B cell (primary cell): ENCODE measurements around the gene CHTF8. TPM values are rescaled to one million over a fixed set of nuclear protein-coding genes. Genes with fewer than 3 reads are reported as not detected.

Experiments
- ATAC-seq: fragments of 200-7000 bp; cut with Tn5 transposase; one replicate; pipeline ENCODE4 v1.10.0; 2021; ENCODE audit warnings: low read depth, mild to moderate bottlenecking, moderate number of reproducible peaks, moderate library complexity
- CTCF ChIA-PET: fragments of 350-600 bp; sonication (Branson Sonifier 250); formaldehyde crosslinking; loops from one replicate; lab custom pipeline; 2021; ENCODE audit warnings: antibody characterized with exemption, inconsistent platforms; lab: Charles Lee
- POLR2A ChIA-PET: fragments of 350-600 bp; sonication (Branson Sonifier 250); formaldehyde crosslinking; loops from one replicate; lab custom pipeline; 2021; ENCODE audit warnings: antibody characterized with exemption; lab: Charles Lee
- DNase-seq: peaks from one replicate; pipeline ENCODE4 v3.0.0; 2013
- H2AFZ ChIP-seq: 2 replicates; pipeline ENCODE4 v1.6.1; 2012; ENCODE audit warnings: mild to moderate bottlenecking, low read depth, low read length; ENCODE audit not compliant: insufficient read depth, poor library complexity, severe bottlenecking
- H3K27ac ChIP-seq, 2 donors: 1 replicate in 1 of 2; 2 replicates in 1 of 2; pipeline ENCODE4 v1.5.1; 2012 to 2013; ENCODE audit warnings: low read length in 2 of 2, mild to moderate bottlenecking in 2 of 2, moderate library complexity in 1 of 2
- H3K27me3 ChIP-seq, 4 experiments: fragments of 200-600 bp in 1 of 4; sonication (generic) in 1 of 4; replicated peaks in 1 of 4; 1 replicate in 2 of 4; 2 replicates in 2 of 4; pipeline versions ENCODE4 v1.6.1 to v1.7.0; 2013 to 2016; ENCODE audit warnings: low read length in 3 of 4, mild to moderate bottlenecking in 2 of 4, mixed read lengths in 1 of 4, moderate library complexity in 1 of 4; ENCODE audit not compliant: insufficient read depth in 4 of 4, control insufficient read depth in 3 of 4; ENCODE audit errors: control extremely low read depth in 1 of 4
- H3K36me3 ChIP-seq, 2 experiments: replicated peaks in 1 of 2; 1 replicate in 1 of 2; 2 replicates in 1 of 2; pipeline versions ENCODE4 v1.6.1 to v1.7.1; 2013; ENCODE audit warnings: low read length in 1 of 2; ENCODE audit not compliant: insufficient read depth in 2 of 2, control insufficient read depth in 1 of 2; ENCODE audit errors: control extremely low read depth in 1 of 2, extremely low read depth in 1 of 2
- H3K4me1 ChIP-seq, 2 donors: fragments of 200-600 bp in 1 of 2; sonication (generic) in 1 of 2; 1 replicate in 1 of 2; 2 replicates in 1 of 2; pipeline versions ENCODE4 v1.5.1 to v1.6.1; 2013 to 2017; ENCODE audit warnings: low read length in 2 of 2; ENCODE audit not compliant: control insufficient read depth in 2 of 2, insufficient read depth in 2 of 2
- H3K4me2 ChIP-seq: replicated peaks from 2 replicates; pipeline ENCODE3; 2012; ENCODE audit warnings: mild to moderate bottlenecking, low read depth, low read length; ENCODE audit not compliant: poor library complexity, severe bottlenecking
- H3K4me3 ChIP-seq, 5 experiments: fragments of 200-600 bp in 1 of 5; sonication (generic) in 1 of 5; 1 replicate in 3 of 5; 2 replicates in 2 of 5; pipeline versions ENCODE4 v1.5.1 to v1.7.0; 2011 to 2016; ENCODE audit warnings: low read length in 4 of 5, mild to moderate bottlenecking in 4 of 5, low read depth in 2 of 5, control low read depth in 1 of 5, moderate library complexity in 1 of 5; ENCODE audit not compliant: insufficient read depth in 1 of 5; ENCODE audit errors: control extremely low read depth in 1 of 5, extremely low read depth in 1 of 5
- H3K79me2 ChIP-seq: fragments of 200-600 bp; sonication (generic); one replicate; pipeline ENCODE4 v1.6.0; 2016; ENCODE audit warnings: low read length; ENCODE audit not compliant: control insufficient read depth, insufficient read depth
- H3K9ac ChIP-seq: fragments of 200-600 bp; sonication (generic); 2 replicates; pipeline ENCODE4 v1.6.1; 2017; ENCODE audit warnings: mild to moderate bottlenecking, low read length, moderate library complexity
- H3K9me3 ChIP-seq, 3 donors: one replicate each; pipeline versions ENCODE4 v1.6.1 to v1.7.1; 2013; ENCODE audit warnings: low read length in 2 of 3; ENCODE audit not compliant: control insufficient read depth in 2 of 3, insufficient read depth in 1 of 3; ENCODE audit errors: control extremely low read depth in 1 of 3
- H4K20me1 ChIP-seq: 2 replicates; pipeline ENCODE4 v1.6.0; 2012; ENCODE audit warnings: mild to moderate bottlenecking, low read length; ENCODE audit not compliant: insufficient read depth, control insufficient read depth, poor library complexity, severe bottlenecking
- H3K27ac Mint-ChIP-seq: one replicate; pipeline ENCODE4 v1.8.0; 2021; ENCODE audit warnings: mixed read lengths
- H3K27me3 Mint-ChIP-seq: one replicate; pipeline ENCODE4 v1.8.0; 2021; ENCODE audit warnings: mixed read lengths
- H3K4me1 Mint-ChIP-seq: one replicate; pipeline ENCODE4 v1.8.0; 2021; ENCODE audit warnings: mixed read lengths
- H3K4me3 Mint-ChIP-seq: one replicate; pipeline ENCODE4 v1.8.0; 2021; ENCODE audit warnings: mixed read lengths
- H3K9me3 Mint-ChIP-seq: one replicate; pipeline ENCODE4 v1.8.0; 2022; ENCODE audit warnings: mixed read lengths; ENCODE audit not compliant: insufficient read depth
- CTCF ChIP-seq: fragments of 200-600 bp; IDR thresholded peaks from one replicate; pipeline ENCODE4 v1.8.0; 2022; ENCODE audit warnings: antibody characterized with exemption, mild to moderate bottlenecking
- EZH2 ChIP-seq: IDR thresholded peaks from 2 replicates; pipeline ENCODE4 v1.6.1; 2012; ENCODE audit warnings: borderline replicate concordance, low read depth, mild to moderate bottlenecking, moderate library complexity, low read length; ENCODE audit not compliant: insufficient read depth, poor library complexity, severe bottlenecking
- WGBS: methylation state at CpG from one replicate; pipeline ENCODE4 v1.1.5; 2013; ENCODE audit warnings: missing lambda C conversion rate; ENCODE audit not compliant: insufficient coverage; 5-methylcytosine and 5-hydroxymethylcytosine counted together
- intact Hi-C: fragments of 100-400 bp; cut with micrococcal nuclease; formaldehyde crosslinking; loops from one replicate; pipeline ENCODE4 v1.10.0; 2022
- polyA plus RNA-seq: library from polyadenylated mRNA; depleted of rRNA; stranded (reverse); fragments of >200 nt; gene quantifications from 2 replicates; pipeline ENCODE4 v1.2.3, GENCODE V29; 2012
- total RNA-seq, 2 donors: library from RNA; stranded (reverse); fragments of 120-200 nt in 1 of 2; gene quantifications; 1 replicate in 1 of 2; 2 replicates in 1 of 2; pipeline versions ENCODE4 v1.2.3 to v1.2.4, GENCODE V29; 2013 to 2022

Gene CHTF8
- total and polyA plus RNA-seq, 2 donors (not counting 1 experiment from before 2014, with no cell fraction given), result 65.0 to 112 TPM

- DNase-seq (no peak), ATAC-seq (no peak)
- TF ChIP-seq CTCF, result no peak
- TF ChIP-seq EZH2, result no peak
- Mint-ChIP-seq H3K9me3 (no peaks in the 10 kb centered on the region), H3K27ac (no peak overlapping the region), H3K4me3 (no peak overlapping the region), H3K4me1 (no peaks in the 10 kb centered on the region), H3K27me3 (no peaks in the 10 kb centered on the region)
- H3K27ac ChIP-seq, result no peak overlapping the region
- peaks cover 5 to 56% of the 10 kb centered on the region in 2 experiments for H3K36me3 ChIP-seq
- no peaks in the 10 kb centered on the region for H3K4me1 ChIP-seq
- intact Hi-C loops, result no loop called here
- H4K20me1 ChIP-seq, result no peaks in the 10 kb centered on the region
- no peak overlapping the region for H3K4me2 ChIP-seq
- H3K9ac ChIP-seq, result no peak overlapping the region
- no peak overlapping the region for H2AFZ ChIP-seq
- peaks cover 13% of the 10 kb centered on the region for H3K79me2 ChIP-seq
- WGBS, result 86% methylated on average over 1 of the region's 4 CpGs
- CTCF ChIA-PET, result interaction anchor here (1.0 to 9.4 kb wide), 2 partner anchors 11 to 141 kb away, joined by 3 to 314 read pairs; no protein-coding TSS in a partner anchor
- no peak overlapping the region for H3K4me3 ChIP-seq
- no peaks in the 10 kb centered on the region for H3K9me3 ChIP-seq
- H3K27me3 ChIP-seq, result no peaks in the 10 kb centered on the region
- POLR2A ChIA-PET, result no interaction called here
Observed at GRCh38 chr16:69145658-69146057, 13.3 kb upstream of the CHTF8 start.

- ChIA-PET CTCF (no interaction called here), POLR2A (no interaction called here)
- WGBS, result 97% methylated on average over 11 of the region's 11 CpGs
- no peaks in the 10 kb centered on the region for H3K27me3 Mint-ChIP-seq
- H3K9me3 ChIP-seq, result no peaks in the 10 kb centered on the region
- no peaks in the 10 kb centered on the region for H3K9me3 Mint-ChIP-seq
- ATAC-seq (no peak), DNase-seq (no peak)
- no peaks in the 10 kb centered on the region for H4K20me1 ChIP-seq
- H3K4me3 ChIP-seq, result no peak overlapping the region
- no peak overlapping the region for H3K27ac ChIP-seq
- H3K9ac ChIP-seq, result no peak overlapping the region
- H3K36me3 ChIP-seq, result peaks cover 5 to 64% of the 10 kb centered on the region in 2 experiments
- no peaks in the 10 kb centered on the region for H3K4me1 Mint-ChIP-seq
- H3K4me3 Mint-ChIP-seq, result no peak overlapping the region
- TF ChIP-seq CTCF (no peak), EZH2 (no peak)
- H2AFZ ChIP-seq, result no peak overlapping the region
- H3K27me3 ChIP-seq, result no peaks in the 10 kb centered on the region
- no peak overlapping the region for H3K27ac Mint-ChIP-seq
- intact Hi-C loops, result no loop called here
- no peak overlapping the region for H3K4me2 ChIP-seq
- H3K4me1 ChIP-seq, result no peaks in the 10 kb centered on the region
- peaks cover 22% of the 10 kb centered on the region for H3K79me2 ChIP-seq
Observed at GRCh38 chr16:69143116-69143515, 10.7 kb upstream of the CHTF8 start.
